ENCODE data around the gene ERG28.
A peak's percentile ranks its signal among the peaks of the same experiment; 100 is the strongest.

Gene ERG28

GRCh38 chr14:75657331-75657730, 3.3 kb downstream of the ERG28 start:
- no peak for DNase-seq

- DNase-seq, result no peak
Observed at GRCh38 chr14:75655235-75655634, 5.4 kb downstream of the ERG28 start.

DNA sequence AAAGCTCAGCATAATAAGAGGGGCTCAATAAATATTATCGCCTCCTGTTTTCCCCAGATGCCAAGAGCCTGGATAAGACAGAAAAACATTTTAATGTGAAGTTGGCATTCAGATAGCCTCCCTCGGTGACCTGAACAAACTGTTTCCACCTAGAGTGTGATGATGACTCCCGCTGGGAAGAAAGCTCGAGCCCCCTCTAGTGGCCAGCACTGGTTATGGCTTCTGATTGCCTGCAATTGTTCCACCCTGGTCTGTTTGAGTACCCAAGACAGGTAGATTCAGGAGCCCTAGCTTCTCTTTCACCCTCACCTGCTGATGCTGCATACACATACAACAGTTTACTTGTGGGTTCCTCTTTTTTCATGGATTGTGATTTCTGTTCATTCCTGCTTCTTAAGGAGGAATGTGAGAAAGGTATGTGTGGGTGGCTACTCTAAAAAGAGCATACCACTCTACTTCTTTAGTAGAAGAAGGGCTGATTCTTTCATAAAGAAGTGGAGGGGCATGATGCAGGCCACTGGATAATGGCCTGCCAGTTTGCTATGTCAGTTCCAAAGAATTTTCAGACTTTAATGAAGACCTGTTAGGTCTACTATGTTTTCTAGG, 6.4 kb downstream of the ERG28 start:
- peak; percentile 10 to 60 for DNase-seq

DNA sequence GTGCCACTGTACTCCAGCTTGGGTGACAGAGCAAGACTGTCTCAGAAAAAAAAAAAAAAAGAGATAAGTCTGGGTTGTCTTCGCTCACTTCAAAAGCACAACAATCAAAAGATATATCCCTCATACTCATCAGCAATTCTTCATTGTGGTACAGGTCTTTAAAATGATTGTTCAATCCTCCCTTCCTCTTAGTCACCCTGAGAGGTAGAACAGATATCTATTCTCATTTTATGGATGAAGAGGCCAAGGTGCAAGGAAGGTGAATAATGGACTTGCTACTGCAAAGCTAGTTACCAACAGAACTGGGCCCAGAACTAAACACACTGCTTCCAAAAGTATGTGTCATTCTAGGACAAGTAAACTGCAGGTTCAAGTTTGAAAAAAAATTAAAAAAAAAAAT, 7.1 kb downstream of the ERG28 start:
- DNase-seq, result no peak

DNA sequence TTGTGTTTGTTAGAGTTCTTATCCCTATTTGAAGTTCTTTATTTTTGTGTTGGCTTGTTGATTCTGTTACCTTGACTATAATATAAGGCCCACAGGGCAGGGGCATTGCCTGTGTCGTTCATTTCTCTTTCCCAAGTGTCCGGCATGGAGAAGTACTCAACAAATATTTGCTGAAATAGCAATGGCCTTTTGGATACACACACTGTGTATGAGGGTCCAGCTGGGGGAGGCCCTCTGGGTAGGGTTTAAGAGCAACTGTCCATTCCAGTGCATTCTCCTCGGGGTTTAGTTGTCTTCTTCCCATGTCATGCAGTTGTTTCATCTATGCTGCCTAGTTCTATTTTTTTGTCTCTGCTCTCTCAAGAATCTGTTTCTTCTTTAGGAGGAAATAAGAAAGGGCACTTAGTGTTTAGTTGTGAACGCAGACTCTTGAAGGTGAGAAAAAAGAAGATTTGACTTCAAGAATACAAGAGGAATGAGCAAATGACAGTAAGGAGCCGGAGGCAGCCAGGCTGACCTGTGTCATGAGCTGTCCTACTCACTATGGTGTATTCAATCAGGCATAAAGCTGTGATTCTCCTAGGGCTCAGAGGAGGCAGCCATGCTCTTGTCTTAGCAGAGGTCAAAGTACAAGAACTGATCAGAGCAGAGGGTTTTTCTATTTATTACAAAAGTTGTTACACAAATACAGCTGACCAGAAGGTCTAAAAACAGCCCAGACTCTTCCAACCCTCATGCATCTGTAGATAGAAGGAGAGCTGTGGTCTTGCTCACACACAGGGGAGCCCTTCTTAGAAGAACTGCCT, 10.2 kb downstream of the ERG28 start:
- DNase-seq, result no peak

DNA sequence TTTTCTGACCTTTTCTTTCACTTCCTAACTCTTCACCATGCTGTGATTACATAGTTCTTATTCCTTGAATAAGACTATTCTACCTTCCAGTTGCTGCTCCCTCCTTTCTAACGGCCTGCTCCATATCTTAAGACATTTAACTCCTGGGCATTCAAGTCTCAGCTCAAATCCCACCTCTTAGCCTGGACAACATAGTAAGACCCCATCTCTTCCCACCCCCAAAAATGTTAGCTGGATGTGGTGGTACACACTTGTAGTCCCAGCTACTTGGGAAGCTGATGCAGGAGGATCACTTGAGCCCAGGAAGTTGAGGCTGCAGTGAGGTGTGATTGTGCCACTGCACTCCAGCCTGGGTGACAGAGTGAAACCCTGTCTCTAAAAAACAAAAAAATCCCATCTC, 10.9 kb downstream of the ERG28 start:
- DNase-seq, result no peak

GRCh38 chr14:75649337-75649736, 11.3 kb downstream of the ERG28 start:
- DNase-seq, result no peak

DNA sequence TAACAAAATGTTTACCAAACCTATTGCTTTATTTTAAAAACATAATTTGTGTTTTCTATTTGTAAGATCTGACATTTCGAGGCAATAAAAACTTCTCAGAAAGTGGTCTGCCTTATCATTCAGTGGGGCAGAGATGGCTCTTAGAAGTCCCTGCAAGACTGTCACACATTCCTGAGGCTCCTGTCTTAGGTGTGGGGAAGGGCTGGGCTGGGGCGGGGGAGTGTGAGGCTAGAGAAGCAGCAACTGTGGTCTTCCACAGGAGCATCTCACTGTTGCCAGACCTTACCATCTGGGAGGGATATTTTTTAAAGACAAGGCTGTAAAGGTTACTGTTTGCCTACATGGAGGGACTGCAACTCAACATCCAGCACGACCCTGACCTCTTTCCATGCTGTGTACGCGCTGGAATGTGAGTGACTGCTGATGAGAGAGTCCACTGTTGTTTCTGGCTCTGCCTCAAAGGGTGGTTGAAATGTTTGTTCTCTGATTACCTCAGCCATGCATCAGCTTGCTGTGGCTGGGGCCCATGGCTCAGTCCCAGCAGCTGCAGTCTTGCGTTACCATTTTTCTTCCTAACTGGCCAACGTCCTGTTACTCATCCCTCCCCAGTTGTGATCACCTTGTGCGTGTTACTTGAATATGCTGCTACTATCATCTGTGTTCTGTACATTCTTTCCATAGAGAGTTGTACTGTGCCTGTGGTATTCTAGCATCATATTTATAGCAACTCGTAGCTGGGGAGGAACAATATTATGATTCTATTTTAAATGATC, 12.4 kb downstream of the ERG28 start:
- DNase-seq, result no peak

GRCh38 chr14:75647640-75648039, 13.0 kb downstream of the ERG28 start:
- DNase-seq, result no peak

DNA sequence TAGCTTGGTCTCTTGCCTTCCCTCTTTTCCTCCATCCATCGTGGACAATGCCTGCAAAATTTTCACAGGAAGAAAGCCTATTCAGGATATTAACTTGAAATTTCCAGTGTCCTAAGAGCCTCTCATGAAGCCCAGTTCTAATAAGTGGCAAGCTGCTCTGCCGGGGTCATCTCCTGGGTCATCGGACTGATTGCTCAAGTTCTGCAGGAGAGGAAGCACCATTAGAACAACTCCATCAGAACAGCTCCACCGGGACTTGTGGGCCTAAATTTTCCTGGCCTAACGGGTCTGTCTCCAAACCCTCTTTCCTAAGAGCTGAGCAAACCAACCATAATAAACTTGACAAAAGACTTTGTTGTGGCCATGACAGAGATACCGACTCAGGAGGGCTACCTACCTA, 13.9 kb downstream of the ERG28 start:
- DNase-seq, result no peak

GRCh38 chr14:75645056-75645455, 15.6 kb downstream of the ERG28 start:
- DNase-seq, result no peak

DNA sequence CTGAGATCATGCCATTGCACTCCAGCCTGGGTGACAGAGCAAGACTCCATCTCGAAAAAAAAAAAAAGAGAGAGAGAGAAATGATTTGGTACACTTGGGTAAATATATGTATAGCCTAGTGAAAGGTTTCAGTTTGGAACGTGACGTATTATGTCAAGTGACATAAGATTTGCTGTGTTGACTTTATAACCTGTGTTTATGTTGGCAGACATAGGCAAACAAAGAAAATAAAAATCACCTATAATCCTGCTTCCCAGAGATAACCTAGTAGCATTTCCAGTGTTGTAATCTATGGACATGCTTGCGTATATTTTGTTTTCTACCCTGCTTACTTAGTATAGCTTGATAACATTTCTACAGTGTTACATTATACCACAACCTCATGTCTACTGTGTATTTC, 16.7 kb downstream of the ERG28 start:
- DNase-seq, result no peak

GRCh38 chr14:75640876-75641275, 19.8 kb downstream of the ERG28 start:
- no peak for DNase-seq

DNA sequence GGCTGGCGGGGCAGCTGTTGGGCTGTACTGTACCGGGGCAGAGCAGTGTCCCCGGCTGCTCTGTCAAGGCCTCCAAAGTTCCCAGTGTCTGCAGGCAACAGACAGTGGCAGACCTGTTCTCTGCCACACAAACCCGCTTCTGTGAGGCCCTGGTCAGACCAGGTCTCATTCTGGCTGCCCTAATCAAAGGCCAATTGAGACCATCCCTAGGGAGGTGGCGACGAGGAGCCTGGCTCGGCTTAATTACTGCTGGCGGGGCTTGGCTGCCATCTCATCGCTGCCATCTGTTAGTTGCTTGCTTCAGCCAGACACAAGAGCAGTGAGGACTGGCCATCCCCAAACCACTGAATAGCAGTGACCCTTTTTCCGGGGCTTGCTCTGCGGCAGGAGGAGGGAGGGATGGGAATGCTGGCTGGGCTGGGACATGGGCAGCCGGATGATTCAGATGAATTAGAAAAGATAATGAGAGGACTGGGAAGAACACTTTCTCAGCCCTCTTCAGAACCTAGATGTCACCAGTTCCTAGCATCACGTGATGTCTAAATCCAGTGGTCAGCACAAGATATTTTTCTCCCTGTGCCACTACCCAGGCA, 24.5 kb downstream of the ERG28 start:
- DNase-seq, result no peak

- DNase-seq, result no peak
Observed at GRCh38 chr14:75634848-75635247, 25.8 kb downstream of the ERG28 start.

DNA sequence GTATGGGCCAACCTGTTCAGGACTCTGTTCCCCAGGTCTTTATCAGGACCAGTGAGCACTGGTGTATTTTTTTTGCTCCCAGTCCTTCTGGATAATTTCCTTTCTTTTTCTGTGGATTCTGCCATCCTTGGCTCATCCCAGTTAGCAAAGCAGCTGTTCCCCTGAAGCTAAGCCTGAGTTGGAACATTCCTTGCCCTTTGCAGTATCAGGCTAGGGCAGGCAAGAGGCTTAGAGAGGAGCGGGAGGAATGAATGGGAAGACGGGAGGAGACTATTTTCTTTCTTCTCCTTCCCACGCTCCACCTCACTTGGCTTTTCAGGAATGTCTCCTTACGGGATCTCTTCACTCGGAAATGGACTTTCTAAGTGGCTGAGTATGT, 29.2 kb downstream of the ERG28 start:
- DNase-seq, result no peak

- no peak for DNase-seq
Observed at GRCh38 chr14:75630695-75631452, 29.8 kb downstream of the ERG28 start.

DNA sequence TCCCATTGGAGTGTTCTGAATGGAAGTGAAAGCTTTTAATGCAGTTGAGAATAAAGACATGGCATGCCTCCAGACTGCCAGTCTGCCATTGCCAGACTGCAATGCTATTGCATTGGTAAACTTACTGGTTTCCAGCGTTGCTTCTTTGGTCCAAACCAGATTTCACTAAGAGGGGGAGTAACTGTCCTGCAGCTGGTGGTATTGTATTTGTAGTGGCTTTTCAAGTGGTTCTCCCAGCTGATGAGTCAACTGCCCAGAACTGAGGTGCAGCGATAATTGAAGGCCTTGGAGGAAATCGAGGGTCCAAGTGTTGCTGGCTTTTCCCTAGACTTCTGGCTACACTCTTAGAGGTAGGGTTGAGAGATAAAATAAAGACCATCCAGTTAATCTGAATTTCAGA, 31.9 kb downstream of the ERG28 start:
- DNase-seq, result no peak

- DNase-seq, result no peak
Observed at GRCh38 chr14:75627406-75627805, 33.3 kb downstream of the ERG28 start.

DNA sequence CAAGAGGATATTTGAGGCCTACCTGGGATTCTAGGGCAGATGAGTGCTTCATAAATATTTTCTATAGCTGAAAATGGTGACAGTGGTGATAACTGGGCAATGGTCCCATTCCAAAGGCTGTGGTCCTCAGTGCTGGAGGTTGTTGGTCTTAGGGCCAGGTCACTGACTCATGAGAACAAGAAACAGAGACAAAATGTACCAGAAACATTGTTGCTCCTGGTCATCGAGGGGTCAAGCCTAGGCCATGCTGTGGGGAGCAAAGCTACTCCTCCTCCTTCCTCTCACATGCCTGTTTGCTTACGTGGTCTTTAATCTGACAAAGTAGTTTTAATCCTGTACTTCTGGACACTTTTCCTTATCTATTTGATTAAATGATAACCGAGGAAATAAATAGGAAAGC, 33.8 kb downstream of the ERG28 start:
- DNase-seq, result no peak

- DNase-seq, result no peak
Observed at GRCh38 chr14:75626396-75626795, 34.3 kb downstream of the ERG28 start.

- DNase-seq, result no peak
Observed at GRCh38 chr14:75625034-75625433, 35.6 kb downstream of the ERG28 start.

DNA sequence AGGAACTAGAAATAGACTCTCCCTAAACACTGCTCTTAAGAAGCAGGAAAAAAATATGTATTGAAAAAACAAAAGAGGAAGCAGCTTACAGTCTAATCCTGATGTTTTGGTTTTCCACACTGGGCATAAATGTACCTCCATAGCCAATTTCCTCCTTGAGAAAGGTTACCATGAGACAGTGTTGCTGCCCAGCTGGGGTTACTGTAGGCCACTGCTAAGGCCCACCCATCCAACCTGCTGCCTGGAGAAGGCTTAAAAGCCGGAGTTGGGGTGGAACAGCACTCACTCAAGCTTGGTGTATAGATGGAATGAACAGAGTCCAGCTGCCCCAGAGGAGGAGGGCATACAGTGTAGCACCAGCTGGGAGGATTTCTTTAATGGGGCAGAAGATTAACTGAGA, 41.1 kb downstream of the ERG28 start:
- no peak for DNase-seq

Data from NCI-H1930 (cell line).